Stimulated activated CD4-positive, alpha-beta T cell treated with anti-CD3 and anti-CD28 coated beads, Interleukin-1b, Interleukin-23, amount 100 ng/mL, for 48 hours (primary cell): ENCODE measurements around the gene MAPKAP1.
"Not testable (repeated sequence)": the region's sequence is repeated elsewhere in the genome, so short reads cannot be mapped to it uniquely, and the experiment has no call there.

Source experiments
- DNase-seq: peaks from one replicate; pipeline ENCODE4 v3.0.0-alpha.2; 2020

The MAPKAP1 gene

GRCh38 chr9:125407432-125407973 is 299.5 kb downstream of the MAPKAP1 start:
- no peak for DNase-seq

GRCh38 chr9:125406810-125407087 is 300.3 kb downstream of the MAPKAP1 start:
- DNase-seq, result no peak

GRCh38 chr9:125405938-125406809 is 300.8 kb downstream of the MAPKAP1 start:
- no peak for DNase-seq

DNA sequence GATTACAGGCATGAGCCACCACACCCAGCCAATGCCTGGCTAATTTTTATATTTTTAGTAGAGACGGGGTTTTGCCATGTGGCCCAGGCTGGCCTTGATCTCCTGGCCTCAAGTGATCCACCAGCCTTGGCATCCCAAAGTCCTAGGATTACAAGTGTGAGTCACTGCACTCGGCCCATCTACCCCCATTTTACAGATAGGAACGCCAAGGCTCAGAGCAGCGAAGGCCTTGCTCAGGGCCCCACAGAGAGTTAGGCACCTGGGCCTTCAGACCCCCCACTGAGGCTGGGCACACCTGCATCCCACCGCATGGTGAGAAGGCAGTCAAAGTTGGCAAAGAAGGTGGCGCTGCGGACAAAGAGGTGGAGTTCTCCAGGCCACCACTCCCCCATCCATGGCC is 302.3 kb downstream of the MAPKAP1 start:
- DNase-seq, result no peak

DNA sequence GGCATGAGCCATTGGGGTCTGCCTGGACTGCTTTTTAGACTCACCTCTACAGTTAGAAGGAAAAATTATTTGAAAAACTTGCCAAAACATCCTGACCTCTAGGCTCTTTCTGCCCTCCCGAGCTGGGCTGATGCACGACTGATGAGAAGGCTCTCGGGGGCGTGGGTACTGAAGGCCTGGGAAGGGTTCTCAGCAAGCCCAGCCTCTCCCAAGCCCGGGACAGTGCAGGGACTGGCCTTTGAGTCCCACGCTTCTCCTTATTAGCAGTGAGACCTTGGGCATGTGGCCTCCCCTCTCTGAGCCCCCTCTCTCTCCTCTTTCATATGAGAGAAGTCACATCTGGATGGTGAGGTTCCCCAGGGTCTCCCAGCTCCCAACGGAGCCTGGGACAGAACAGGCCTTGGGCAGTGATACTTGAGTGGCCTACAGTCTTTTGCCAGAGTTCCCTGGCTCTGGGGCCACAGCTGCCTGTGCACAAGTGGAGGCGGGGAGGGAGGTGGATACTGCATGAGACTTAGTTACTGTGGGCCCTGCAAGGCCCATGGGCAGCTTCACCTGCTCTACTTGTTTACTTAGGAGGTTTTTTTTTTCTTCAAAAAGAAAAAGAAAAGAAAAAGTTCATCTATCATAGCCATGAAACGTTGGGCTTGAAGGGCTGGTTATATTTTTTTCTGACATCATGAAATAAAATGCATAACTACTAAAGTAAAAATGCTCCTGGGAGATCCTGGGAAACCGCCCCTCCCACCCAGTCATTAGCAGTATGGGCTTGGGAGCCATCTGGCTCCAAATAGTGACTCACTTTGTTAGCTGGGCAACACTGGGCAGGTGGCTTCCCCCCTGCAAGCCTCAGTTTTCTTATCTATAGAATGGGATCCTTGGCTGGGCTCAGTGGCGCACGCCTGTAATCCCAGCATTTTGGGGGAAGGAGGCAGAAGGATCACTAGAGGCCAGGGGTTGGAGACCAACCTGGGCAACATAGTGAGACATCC is 306.0 kb downstream of the MAPKAP1 start:
- no peak for DNase-seq

DNA sequence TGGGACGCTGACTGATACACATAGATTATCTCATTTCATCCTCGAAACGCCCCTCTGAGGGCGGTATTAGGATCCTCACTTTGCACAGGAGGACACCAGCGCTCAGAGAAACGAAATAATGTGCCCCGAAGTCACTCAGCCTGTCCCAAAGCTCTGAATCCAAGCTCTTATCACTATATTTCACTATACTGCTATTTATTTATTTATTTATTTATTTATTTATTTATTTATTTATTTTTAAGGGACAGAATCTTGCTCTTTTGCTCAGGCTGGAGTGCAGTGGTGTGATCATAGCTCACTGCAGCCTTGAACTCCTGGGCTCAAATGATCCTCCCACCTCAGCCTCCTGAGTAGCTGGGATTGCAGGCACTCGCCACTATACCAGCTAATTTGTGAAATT is 306.8 kb downstream of the MAPKAP1 start:
- not testable (repeated sequence) for DNase-seq

- DNase-seq, result no peak
These were observed 307.3 kb downstream of the MAPKAP1 start for GRCh38 chr9:125399666-125400065.

DNA sequence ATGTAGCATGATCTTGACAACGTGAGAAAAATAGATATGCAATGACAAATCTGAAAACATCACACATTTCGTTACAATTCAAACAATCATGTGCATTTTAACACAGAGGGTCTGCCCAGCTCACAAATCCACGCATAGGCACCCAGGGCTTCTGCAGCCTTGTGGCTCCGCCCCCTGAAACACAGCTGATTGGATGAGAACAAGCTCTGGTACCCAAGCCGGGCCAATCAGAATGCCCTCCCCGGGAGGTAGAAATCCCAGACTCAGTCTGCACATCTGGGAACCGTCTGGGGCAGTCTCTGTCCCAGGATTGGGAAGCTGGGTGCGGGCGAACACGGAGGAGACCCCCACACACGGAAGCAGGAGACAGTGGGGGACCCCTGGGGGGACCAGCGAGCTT is 307.8 kb downstream of the MAPKAP1 start:
- DNase-seq, result no peak

DNA sequence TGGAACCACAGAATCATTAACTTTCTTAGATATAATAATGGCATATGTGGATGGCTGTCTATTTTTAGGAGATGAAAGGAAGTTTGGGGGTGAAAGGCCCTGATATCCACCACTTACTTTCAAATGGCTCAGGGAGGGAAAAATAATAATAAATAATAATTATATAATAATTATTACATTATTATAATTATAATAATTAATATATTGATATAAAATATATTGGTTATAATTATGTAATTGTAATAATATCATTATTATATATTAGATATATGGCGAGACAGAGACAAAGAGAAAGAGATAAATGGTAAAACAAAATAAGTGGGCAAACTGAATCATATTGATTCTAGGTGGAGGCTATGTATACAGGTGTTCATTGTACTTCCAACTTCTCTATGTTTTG is 308.8 kb downstream of the MAPKAP1 start:
- no peak for DNase-seq

GRCh38 chr9:125397736-125398135 is 309.3 kb downstream of the MAPKAP1 start:
- no peak for DNase-seq

GRCh38 chr9:125396799-125397198 is 310.2 kb downstream of the MAPKAP1 start:
- no peak for DNase-seq

GRCh38 chr9:125393426-125393825 is 313.6 kb downstream of the MAPKAP1 start:
- DNase-seq, result no peak

GRCh38 chr9:125391704-125392103 is 315.3 kb downstream of the MAPKAP1 start:
- no peak for DNase-seq

DNA sequence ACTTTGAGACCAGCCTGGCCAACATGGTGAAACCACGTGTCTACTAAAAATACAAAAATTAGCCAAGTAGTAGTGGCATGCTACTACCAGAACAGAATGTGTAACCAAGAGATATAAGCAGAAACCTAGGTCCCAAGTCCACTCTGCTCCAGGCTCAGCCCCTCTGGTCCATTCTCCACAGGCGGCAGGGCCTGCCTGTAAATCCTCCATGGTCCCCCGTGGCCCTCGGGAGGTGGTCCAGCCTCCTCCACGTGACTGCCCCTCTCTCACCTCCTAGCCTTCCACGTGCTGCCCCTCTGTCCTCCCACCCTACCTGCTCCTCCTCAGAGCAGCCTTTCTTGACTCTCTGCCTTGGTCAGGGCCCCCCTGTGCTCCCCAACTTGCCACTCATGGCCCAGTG is 318.0 kb downstream of the MAPKAP1 start:
- DNase-seq, result no peak

DNA sequence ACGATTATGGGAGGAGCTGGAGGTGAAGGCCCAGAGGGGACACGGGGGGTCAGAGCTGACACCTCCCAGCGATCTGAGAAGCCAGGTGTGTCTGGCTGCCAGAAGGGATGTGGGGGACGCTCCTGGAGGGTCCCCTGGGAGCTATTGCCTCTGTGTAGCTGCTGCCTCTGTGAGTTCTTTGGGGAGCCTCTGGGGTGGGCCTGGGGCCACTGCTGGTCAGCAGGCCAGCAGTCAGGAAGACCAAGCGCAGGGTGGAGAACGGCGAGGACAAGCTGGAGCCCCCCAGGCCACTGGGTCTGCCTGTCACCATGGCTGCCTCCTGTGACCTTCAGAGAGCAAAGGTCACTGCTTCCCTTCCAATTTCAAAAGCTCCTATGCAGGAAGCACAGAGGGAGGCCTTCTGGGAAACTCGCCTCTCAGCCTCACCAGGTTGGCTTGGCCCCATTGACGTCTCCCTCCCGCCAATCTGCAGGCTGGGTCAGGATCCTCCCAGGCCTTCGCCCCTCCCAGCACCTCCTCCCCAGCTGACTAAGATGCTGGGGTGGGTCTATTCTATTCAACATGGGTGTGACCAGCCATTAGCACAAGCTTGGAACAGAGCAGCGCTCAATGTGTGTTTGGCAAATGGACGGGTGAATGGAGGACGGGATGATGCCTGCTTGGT is 319.0 kb downstream of the MAPKAP1 start:
- no peak for DNase-seq
